Measurements from ENCODE around the gene ZEB2. TPM values are rescaled to one million over a fixed set of nuclear protein-coding genes. Genes with fewer than 3 reads are reported as not detected.

Gene ZEB2
- total and polyA plus RNA-seq, 7 experiments from 2014 or later: 0.26 to 534 (median 4.6) TPM

GRCh38 chr2:144361742-144362141 is 158.2 kb downstream of the ZEB2 start:
- no peaks in the 10 kb centered on the region for H3K36me3 ChIP-seq (ENCODE audit: control insufficient read depth in 2 of 3, insufficient read depth in 3 of 3, low read length in 3 of 3)
- H3K27ac Mint-ChIP-seq: no peak overlapping the region
- H3K27ac ChIP-seq (ENCODE audit: low read depth, low read length): no peak overlapping the region
- peaks cover 0 to 2% (median 0%) of the 10 kb centered on the region in 11 donors for H3K9me3 Mint-ChIP-seq
- ChIA-PET CTCF (interaction anchor here (0.6 kb wide), 1 partner anchor 43 kb away, joined by 4 read pairs; no protein-coding TSS in a partner anchor), POLR2A (no interaction called here)
- H3K4me1 Mint-ChIP-seq: peaks cover 0 to 12% (median 0%) of the 10 kb centered on the region in 7 donors
- DNase-seq (no peak), ATAC-seq (no peak)
- no peaks in the 10 kb centered on the region for H3K27me3 ChIP-seq (ENCODE audit: control insufficient read depth in 2 of 2, insufficient read depth in 2 of 2, low read length in 2 of 2)
- peaks cover 0 to 15% (median 4%) of the 10 kb centered on the region in 5 donors for H3K27me3 Mint-ChIP-seq
- no peaks in the 10 kb centered on the region for H3K4me1 ChIP-seq (ENCODE audit: control insufficient read depth in 2 of 2, insufficient read depth in 2 of 2, low read length in 2 of 2)
- H3K36me3 Mint-ChIP-seq: peaks cover 0 to 1% (median 0%) of the 10 kb centered on the region in 5 donors
- intact Hi-C loops (cut with micrococcal nuclease): no loop called here
- no peak overlapping the region for H3K4me3 ChIP-seq (ENCODE audit: low read length)
- H3K4me3 Mint-ChIP-seq: no peak overlapping the region
- no peaks in the 10 kb centered on the region for H3K9me3 ChIP-seq (ENCODE audit: control insufficient read depth in 2 of 3, low read length in 3 of 3)

GRCh38 chr2:144359684-144360083 is 160.2 kb downstream of the ZEB2 start:
- no peak overlapping the region for H3K4me3 Mint-ChIP-seq
- no peak for ATAC-seq

GRCh38 chr2:144358979-144359541 is 160.9 kb downstream of the ZEB2 start:
- no peak overlapping the region for H3K27ac ChIP-seq (ENCODE audit: low read depth, low read length)
- peaks cover 0 to 12% (median 0%) of the 10 kb centered on the region in 7 donors for H3K4me1 Mint-ChIP-seq
- ChIA-PET CTCF (no interaction called here), POLR2A (no interaction called here)
- DNase-seq: no peak
- no peak for ATAC-seq
- peaks cover 0 to 2% (median 0%) of the 10 kb centered on the region in 11 donors for H3K9me3 Mint-ChIP-seq
- H3K27me3 ChIP-seq (ENCODE audit: control insufficient read depth in 2 of 2, insufficient read depth in 2 of 2, low read length in 2 of 2): no peaks in the 10 kb centered on the region
- no peak overlapping the region for H3K4me3 ChIP-seq (ENCODE audit: low read length)
- no peaks in the 10 kb centered on the region for H3K4me1 ChIP-seq (ENCODE audit: control insufficient read depth in 2 of 2, insufficient read depth in 2 of 2, low read length in 2 of 2)
- peaks cover 0 to 1% (median 0%) of the 10 kb centered on the region in 5 donors for H3K36me3 Mint-ChIP-seq
- H3K9me3 ChIP-seq (ENCODE audit: control insufficient read depth in 2 of 3, low read length in 3 of 3): no peaks in the 10 kb centered on the region
- no peaks in the 10 kb centered on the region for H3K36me3 ChIP-seq (ENCODE audit: control insufficient read depth in 2 of 3, insufficient read depth in 3 of 3, low read length in 3 of 3)
- intact Hi-C loops (cut with micrococcal nuclease): no loop called here
- H3K27ac Mint-ChIP-seq: peak overlapping the region in 1 of 9 donors; percentile 46
- peaks cover 0 to 7% (median 0%) of the 10 kb centered on the region in 5 donors for H3K27me3 Mint-ChIP-seq
- no peak overlapping the region for H3K4me3 Mint-ChIP-seq

More at GRCh38 chr2:144359684-144360083, 160.2 kb downstream of the ZEB2 start:
- peaks cover 0 to 12% (median 0%) of the 10 kb centered on the region in 7 donors for H3K4me1 Mint-ChIP-seq
- H3K4me3 ChIP-seq (ENCODE audit: low read length): no peak overlapping the region
- H3K27me3 Mint-ChIP-seq: peaks cover 0 to 12% (median 4%) of the 10 kb centered on the region in 5 donors
- no peaks in the 10 kb centered on the region for H3K36me3 ChIP-seq (ENCODE audit: control insufficient read depth in 2 of 3, insufficient read depth in 3 of 3, low read length in 3 of 3)
- no peaks in the 10 kb centered on the region for H3K4me1 ChIP-seq (ENCODE audit: control insufficient read depth in 2 of 2, insufficient read depth in 2 of 2, low read length in 2 of 2)
- ChIA-PET POLR2A (no interaction called here), CTCF (no interaction called here)
- no peak overlapping the region for H3K27ac Mint-ChIP-seq
- intact Hi-C loops (cut with micrococcal nuclease): no loop called here
- no peaks in the 10 kb centered on the region for H3K9me3 ChIP-seq (ENCODE audit: control insufficient read depth in 2 of 3, low read length in 3 of 3)
- peaks cover 0 to 2% (median 0%) of the 10 kb centered on the region in 11 donors for H3K9me3 Mint-ChIP-seq
- no peak for DNase-seq
- no peaks in the 10 kb centered on the region for H3K27me3 ChIP-seq (ENCODE audit: control insufficient read depth in 2 of 2, insufficient read depth in 2 of 2, low read length in 2 of 2)
- peaks cover 0 to 1% (median 0%) of the 10 kb centered on the region in 5 donors for H3K36me3 Mint-ChIP-seq
- H3K27ac ChIP-seq (ENCODE audit: low read depth, low read length): no peak overlapping the region

- ChIA-PET CTCF (no interaction called here), POLR2A (no interaction called here)
Measured at GRCh38 chr2:144358374-144358964, 161.4 kb downstream of the ZEB2 start.

GRCh38 chr2:144357623-144358373 is 162.1 kb downstream of the ZEB2 start:
- intact Hi-C loops (cut with micrococcal nuclease): no loop called here
- ChIA-PET POLR2A (no interaction called here), CTCF (no interaction called here)
- Mint-ChIP-seq H3K4me1 (peaks cover 0 to 12% (median 0%) of the 10 kb centered on the region in 7 donors), H3K36me3 (no peaks in the 10 kb centered on the region), H3K9me3 (peaks cover 0 to 2% (median 0%) of the 10 kb centered on the region in 11 donors), H3K27ac (peak overlapping the region in 1 of 9 donors; percentile 34), H3K4me3 (no peak overlapping the region), H3K27me3 (peaks cover 0 to 7% (median 0%) of the 10 kb centered on the region in 5 donors)
- DNase-seq: no peak
- Histone ChIP-seq H3K27me3 (ENCODE audit: control insufficient read depth in 2 of 2, insufficient read depth in 2 of 2, low read length in 2 of 2) (no peaks in the 10 kb centered on the region), H3K4me1 (ENCODE audit: control insufficient read depth in 2 of 2, insufficient read depth in 2 of 2, low read length in 2 of 2) (no peaks in the 10 kb centered on the region), H3K4me3 (ENCODE audit: low read length) (no peak overlapping the region), H3K9me3 (ENCODE audit: control insufficient read depth in 2 of 3, low read length in 3 of 3) (no peaks in the 10 kb centered on the region), H3K36me3 (ENCODE audit: control insufficient read depth in 2 of 3, insufficient read depth in 3 of 3, low read length in 3 of 3) (no peaks in the 10 kb centered on the region), H3K27ac (ENCODE audit: low read depth, low read length) (no peak overlapping the region)
- no peak for ATAC-seq

More at GRCh38 chr2:144358374-144358964, 161.4 kb downstream of the ZEB2 start:
- Mint-ChIP-seq H3K9me3 (peaks cover 0 to 2% (median 0%) of the 10 kb centered on the region in 11 donors), H3K36me3 (peaks cover 0 to under 1% (median 0%) of the 10 kb centered on the region in 5 donors), H3K4me1 (peaks cover 0 to 12% (median 0%) of the 10 kb centered on the region in 7 donors), H3K27ac (peak overlapping the region in 1 of 9 donors; percentile 34), H3K4me3 (no peak overlapping the region), H3K27me3 (peaks cover 0 to 7% (median 0%) of the 10 kb centered on the region in 5 donors)
- no peaks in the 10 kb centered on the region for H3K27me3 ChIP-seq (ENCODE audit: control insufficient read depth in 2 of 2, insufficient read depth in 2 of 2, low read length in 2 of 2)
- no peaks in the 10 kb centered on the region for H3K36me3 ChIP-seq (ENCODE audit: control insufficient read depth in 2 of 3, insufficient read depth in 3 of 3, low read length in 3 of 3)
- DNase-seq (no peak), ATAC-seq (no peak)
- no peak overlapping the region for H3K27ac ChIP-seq (ENCODE audit: low read depth, low read length)
- no peaks in the 10 kb centered on the region for H3K9me3 ChIP-seq (ENCODE audit: control insufficient read depth in 2 of 3, low read length in 3 of 3)
- H3K4me1 ChIP-seq (ENCODE audit: control insufficient read depth in 2 of 2, insufficient read depth in 2 of 2, low read length in 2 of 2): no peaks in the 10 kb centered on the region
- intact Hi-C loops (cut with micrococcal nuclease): no loop called here
- H3K4me3 ChIP-seq (ENCODE audit: low read length): no peak overlapping the region

- no peak for ATAC-seq
- peaks cover 0 to 7% (median 0%) of the 10 kb centered on the region in 5 donors for H3K27me3 Mint-ChIP-seq
- peaks cover 0 to 12% (median 0%) of the 10 kb centered on the region in 7 donors for H3K4me1 Mint-ChIP-seq
- ChIA-PET CTCF (no interaction called here), POLR2A (no interaction called here)
- Histone ChIP-seq H3K4me1 (ENCODE audit: control insufficient read depth in 2 of 2, insufficient read depth in 2 of 2, low read length in 2 of 2) (no peaks in the 10 kb centered on the region), H3K36me3 (ENCODE audit: control insufficient read depth in 2 of 3, insufficient read depth in 3 of 3, low read length in 3 of 3) (no peaks in the 10 kb centered on the region), H3K27ac (ENCODE audit: low read depth, low read length) (no peak overlapping the region), H3K27me3 (ENCODE audit: control insufficient read depth in 2 of 2, insufficient read depth in 2 of 2, low read length in 2 of 2) (no peaks in the 10 kb centered on the region), H3K9me3 (ENCODE audit: control insufficient read depth in 2 of 3, low read length in 3 of 3) (no peaks in the 10 kb centered on the region), H3K4me3 (ENCODE audit: low read length) (no peak overlapping the region)
- H3K27ac Mint-ChIP-seq: no peak overlapping the region
- no peak for DNase-seq
- H3K36me3 Mint-ChIP-seq: no peaks in the 10 kb centered on the region
- intact Hi-C loops (cut with micrococcal nuclease): no loop called here
- H3K4me3 Mint-ChIP-seq: no peak overlapping the region
- H3K9me3 Mint-ChIP-seq: no peaks in the 10 kb centered on the region
Measured at GRCh38 chr2:144356402-144356801, 163.5 kb downstream of the ZEB2 start.
